ENCODE results near the gene BCL10. TPM values are rescaled to one million over a fixed set of nuclear protein-coding genes. Genes with fewer than 3 reads are reported as not detected.

The BCL10 gene
- total RNA-seq, 1 donor from 2014 or later: 18.5 TPM

DNA sequence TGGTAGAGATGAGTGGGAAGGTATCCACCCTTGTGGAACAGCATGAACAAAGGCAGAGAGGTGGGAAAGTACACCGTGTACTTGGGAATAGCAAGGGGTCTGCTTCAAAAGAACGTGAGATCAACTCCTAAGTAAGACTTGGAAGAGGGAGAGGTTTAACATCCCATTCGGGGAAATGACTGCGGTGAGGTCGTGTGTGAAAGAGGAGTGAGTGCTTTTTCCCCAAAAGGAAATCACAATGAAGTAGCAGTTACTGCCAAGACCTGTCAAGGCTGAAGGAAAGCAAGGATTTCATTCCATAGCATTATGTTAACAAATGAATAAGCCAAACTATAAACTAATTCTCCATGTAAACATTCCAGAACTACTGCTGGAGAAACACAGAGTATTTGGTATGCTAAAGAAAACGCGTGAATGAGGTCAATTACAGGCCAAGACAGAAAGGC is 55.7 kb downstream of the BCL10 start:
- no peak overlapping the region for H3K27ac Mint-ChIP-seq (ENCODE audit: unreplicated experiment)
- no peaks in the 10 kb centered on the region for H3K36me3 Mint-ChIP-seq (ENCODE audit: low read depth)
- H3K4me3 Mint-ChIP-seq: no peak overlapping the region
- no peaks in the 10 kb centered on the region for H3K9me3 Mint-ChIP-seq
- H3K4me1 Mint-ChIP-seq: peaks cover 12% of the 10 kb centered on the region
- peaks cover 6% of the 10 kb centered on the region for H3K27me3 Mint-ChIP-seq (ENCODE audit: low read depth)
- DNase-seq (ENCODE audit: low read depth, low spot score): no peak
- TF ChIP-seq CTCF (conservative IDR thresholded peaks at IDR 0.05): no peak

GRCh38 chr1:85219853-85220610 is 56.4 kb downstream of the BCL10 start:
- Mint-ChIP-seq H3K9me3 (no peaks in the 10 kb centered on the region), H3K27ac (ENCODE audit: unreplicated experiment) (no peak overlapping the region), H3K4me1 (peaks cover 5% of the 10 kb centered on the region), H3K27me3 (ENCODE audit: low read depth) (peaks cover 6% of the 10 kb centered on the region), H3K4me3 (no peak overlapping the region), H3K36me3 (ENCODE audit: low read depth) (no peaks in the 10 kb centered on the region)
- no peak for TF ChIP-seq CTCF (conservative IDR thresholded peaks at IDR 0.05)
- no peak for DNase-seq (ENCODE audit: low read depth, low spot score)

GRCh38 chr1:85216697-85217096 is 59.7 kb downstream of the BCL10 start:
- no peak overlapping the region for H3K4me3 Mint-ChIP-seq

More at GRCh38 chr1:85216697-85217096, 59.7 kb downstream of the BCL10 start:
- no peaks in the 10 kb centered on the region for H3K9me3 Mint-ChIP-seq
- no peaks in the 10 kb centered on the region for H3K4me1 Mint-ChIP-seq
- no peaks in the 10 kb centered on the region for H3K36me3 Mint-ChIP-seq (ENCODE audit: low read depth)
- DNase-seq (ENCODE audit: low read depth, low spot score): no peak
- H3K27ac Mint-ChIP-seq (ENCODE audit: unreplicated experiment): no peak overlapping the region
- H3K27me3 Mint-ChIP-seq (ENCODE audit: low read depth): peaks cover 6% of the 10 kb centered on the region
- no peak for TF ChIP-seq CTCF (conservative IDR thresholded peaks at IDR 0.05)

Other genes with a start within 250 kb of the BCL10 start
- gene MCOLN3, start 228.1 kb downstream of the BCL10 start, total RNA-seq: 0.09 TPM in 1 of 2 replicates, not detected in the other
- gene SYDE2, start 75.6 kb downstream of the BCL10 start, total RNA-seq: 5.9 and 6.0 TPM in 2 replicates
- 30.9 and 37.3 TPM in 2 replicates for gene C1orf52, start 17.0 kb downstream of the BCL10 start, total RNA-seq
- gene DDAH1, start 188.5 kb upstream of the BCL10 start, total RNA-seq: 22.3 and 26.1 TPM in 2 replicates